ENCODE results near the gene HOXD4.

HOXD4 gene

GRCh38 chr2:176105078-176105729 lies 46.1 kb upstream of the HOXD4 start (continued):
- TF ChIP-seq PRDM6 (tag by site-specific recombination; IDR thresholded peaks at IDR 0.05): no peak
- TF ChIP-seq ZNF140 (tag by site-specific recombination; IDR thresholded peaks at IDR 0.05): no peak
- TF ChIP-seq ZNF211 (tag by site-specific recombination; IDR thresholded peaks at IDR 0.05; ENCODE audit: low read depth): no peak
- peak; percentile 95 for TF ChIP-seq ZNF341 (tag by site-specific recombination; IDR thresholded peaks at IDR 0.05; ENCODE audit: low read depth)
- no peak for TF ChIP-seq ZNF791 (tag by site-specific recombination; IDR thresholded peaks at IDR 0.05)
- TF ChIP-seq ZNF280D (tag by site-specific recombination; IDR thresholded peaks at IDR 0.05): no peak
- TF ChIP-seq ZNF830 (tag by site-specific recombination; IDR thresholded peaks at IDR 0.05; ENCODE audit: low read depth): no peak
- no peak for TF ChIP-seq ZNF785 (tag by site-specific recombination; IDR thresholded peaks at IDR 0.05)
- TF ChIP-seq CTCF (tag by site-specific recombination; IDR thresholded peaks at IDR 0.05): peak; percentile 79
- TF ChIP-seq ZNF433 (tag by site-specific recombination; IDR thresholded peaks at IDR 0.05; ENCODE audit: low read depth): no peak
- TF ChIP-seq EGR2 (tag by site-specific recombination; IDR thresholded peaks at IDR 0.05; ENCODE audit: low read depth): peak; percentile 52; the same call in 1 of the 2 replicates
- 0 out of 2 replicates have a peak, but pooled peaks have one; percentile 58 for TF ChIP-seq ZNF501 (tag by site-specific recombination; IDR thresholded peaks at IDR 0.05)
- no peak for TF ChIP-seq REST (tag by site-specific recombination; IDR thresholded peaks at IDR 0.05)
- TF ChIP-seq MEIS1 (CRISPR knock-in tag; IDR thresholded peaks at IDR 0.05; ENCODE audit: borderline replicate concordance): no peak
- TF ChIP-seq YY2 (tag by site-specific recombination; IDR thresholded peaks at IDR 0.05): no peak; the same call in 1 of the 2 replicates
- TF ChIP-seq ZNF132 (tag by site-specific recombination; IDR thresholded peaks at IDR 0.05; ENCODE audit: borderline replicate concordance): no peak
- TF ChIP-seq ZNF747 (tag by site-specific recombination; IDR thresholded peaks at IDR 0.05): no peak
- TF ChIP-seq YY1 (tag by site-specific recombination; IDR thresholded peaks at IDR 0.05): no peak; the same call in 1 of the 2 replicates
- no peak for TF ChIP-seq ZNF112 (tag by site-specific recombination; IDR thresholded peaks at IDR 0.05)
- no peak for TF ChIP-seq ZNF350 (tag by site-specific recombination; IDR thresholded peaks at IDR 0.05)
- no peak for TF ChIP-seq ZNF48 (tag by site-specific recombination; IDR thresholded peaks at IDR 0.05)
- TF ChIP-seq ZEB2 (tag by site-specific recombination; IDR thresholded peaks at IDR 0.05): peak; percentile 67; the same call in 1 of the 2 replicates
- no peak for TF ChIP-seq ZNF596 (tag by site-specific recombination; IDR thresholded peaks at IDR 0.05)
- peak; percentile 88 for TF ChIP-seq SP2 (tag by site-specific recombination; IDR thresholded peaks at IDR 0.05)
- no peak for TF ChIP-seq ZBTB7A (tag by site-specific recombination; IDR thresholded peaks at IDR 0.05; ENCODE audit: low read depth)
- TF ChIP-seq ZBTB6 (tag by site-specific recombination; IDR thresholded peaks at IDR 0.05): no peak
- TF ChIP-seq ZNF488 (tag by site-specific recombination; IDR thresholded peaks at IDR 0.05): no peak
